ENCODE results near the gene FGD6. TPM values are rescaled to one million over a fixed set of nuclear protein-coding genes. Genes with fewer than 3 reads are reported as not detected.

Gene FGD6
- total and polyA plus RNA-seq, 2 experiments from 2014 or later, result 3.0 to 5.9 TPM

- Histone ChIP-seq H3K9ac (no peak overlapping the region), H3K9me3 (ENCODE audit: low read depth) (no peaks in the 10 kb centered on the region), H3K4me1 (ENCODE audit: insufficient read depth) (no peaks in the 10 kb centered on the region), H3K79me2 (ENCODE audit: insufficient read depth) (no peaks in the 10 kb centered on the region), H3K4me2 (ENCODE audit: unreplicated experiment) (no peak overlapping the region), H4K20me1 (ENCODE audit: insufficient read depth) (no peaks in the 10 kb centered on the region), H2AFZ (no peak overlapping the region), H3K4me3 (no peak overlapping the region), H3K27me3 (replicated peaks; ENCODE audit: insufficient read depth) (no peaks in the 10 kb centered on the region), H3K9me2 (ENCODE audit: insufficient read depth) (no peaks in the 10 kb centered on the region), H3K36me3 (ENCODE audit: low read depth) (peaks cover 5% of the 10 kb centered on the region), H3F3A (ENCODE audit: insufficient read depth) (no peaks in the 10 kb centered on the region), H3K27ac (no peak overlapping the region)
- TF ChIP-seq EZH2 (IDR thresholded peaks at IDR 0.05; ENCODE audit: insufficient read depth, poor library complexity, severe bottlenecking), result no peak
- TF ChIP-seq EZH2phosphoT487 (IDR thresholded peaks at IDR 0.05; ENCODE audit: insufficient read depth, low read depth), result no peak
- in situ Hi-C loops (cut with MboI), result no loop called here
- WGBS, 2 experiments (ENCODE audit: low coverage in 1 of 2, low lambda C conversion rate in 2 of 2, missing lambda C conversion rate in 2 of 2), result 77 to 88% methylated on average over 4 of the region's 4 CpGs
- peak; percentile 2 for DNase-seq
These were observed 166.0 kb downstream of the FGD6 start for GRCh38 chr12:95051241-95051640.

- TF ChIP-seq EZH2phosphoT487 (IDR thresholded peaks at IDR 0.05; ENCODE audit: insufficient read depth, low read depth) (no peak), EZH2 (IDR thresholded peaks at IDR 0.05; ENCODE audit: insufficient read depth, poor library complexity, severe bottlenecking) (no peak)
- H3K79me2 ChIP-seq (ENCODE audit: insufficient read depth), result no peaks in the 10 kb centered on the region
- H2AFZ ChIP-seq, result no peak overlapping the region
- H3K4me2 ChIP-seq (ENCODE audit: unreplicated experiment), result no peak overlapping the region
- no peak overlapping the region for H3K27ac ChIP-seq
- no peaks in the 10 kb centered on the region for H3K27me3 ChIP-seq (replicated peaks; ENCODE audit: insufficient read depth)
- no peaks in the 10 kb centered on the region for H3K9me2 ChIP-seq (ENCODE audit: insufficient read depth)
- no peak overlapping the region for H3K9ac ChIP-seq
- H3K9me3 ChIP-seq (ENCODE audit: low read depth), result no peaks in the 10 kb centered on the region
- no peaks in the 10 kb centered on the region for H3F3A ChIP-seq (ENCODE audit: insufficient read depth)
- H3K4me1 ChIP-seq (ENCODE audit: insufficient read depth), result no peaks in the 10 kb centered on the region
- no peak for DNase-seq
- H3K4me3 ChIP-seq, result no peak overlapping the region
- in situ Hi-C loops (cut with MboI), result no loop called here
- 90 to 95% methylated on average over 2 of the region's 2 CpGs for WGBS, 2 experiments (ENCODE audit: low coverage in 1 of 2, low lambda C conversion rate in 2 of 2, missing lambda C conversion rate in 2 of 2)
- H4K20me1 ChIP-seq (ENCODE audit: insufficient read depth), result no peaks in the 10 kb centered on the region
- peaks cover 21% of the 10 kb centered on the region; the same call in 1 of the 2 replicates for H3K36me3 ChIP-seq (ENCODE audit: low read depth)
These were observed 179.4 kb downstream of the FGD6 start for GRCh38 chr12:95037906-95038305.

DNA sequence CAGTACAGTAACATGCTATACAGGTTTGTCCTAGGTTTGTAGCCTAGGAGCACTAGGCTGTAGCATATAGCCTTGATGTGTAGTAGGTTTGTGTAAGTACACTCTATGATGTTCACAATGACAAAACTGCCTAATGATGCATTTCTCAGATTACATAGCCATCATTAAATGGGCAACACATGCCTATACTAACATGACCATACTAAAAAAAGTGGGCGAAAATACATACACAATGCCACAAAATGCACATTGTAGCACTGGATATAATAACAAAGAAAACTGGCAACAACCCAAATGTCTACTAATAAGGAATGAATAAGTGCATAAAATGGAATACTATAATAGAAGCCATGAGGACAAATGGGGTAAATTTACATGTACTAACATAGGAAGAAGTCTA, 182.5 kb downstream of the FGD6 start:
- in situ Hi-C loops (cut with MboI), result no loop called here
- TF ChIP-seq EZH2phosphoT487 (IDR thresholded peaks at IDR 0.05; ENCODE audit: insufficient read depth, low read depth), result no peak
- TF ChIP-seq EZH2 (IDR thresholded peaks at IDR 0.05; ENCODE audit: insufficient read depth, poor library complexity, severe bottlenecking), result no peak
- Histone ChIP-seq H3K9ac (no peak overlapping the region), H3K9me2 (ENCODE audit: insufficient read depth) (no peaks in the 10 kb centered on the region), H3K4me1 (ENCODE audit: insufficient read depth) (no peaks in the 10 kb centered on the region), H4K20me1 (ENCODE audit: insufficient read depth) (no peaks in the 10 kb centered on the region), H3K79me2 (ENCODE audit: insufficient read depth) (no peaks in the 10 kb centered on the region), H3K27ac (no peak overlapping the region), H3K36me3 (ENCODE audit: low read depth) (peaks cover 29% of the 10 kb centered on the region; the same call in 1 of the 2 replicates), H3F3A (ENCODE audit: insufficient read depth) (no peaks in the 10 kb centered on the region), H2AFZ (no peak overlapping the region), H3K9me3 (ENCODE audit: low read depth) (no peaks in the 10 kb centered on the region), H3K4me2 (ENCODE audit: unreplicated experiment) (no peak overlapping the region), H3K27me3 (replicated peaks; ENCODE audit: insufficient read depth) (no peaks in the 10 kb centered on the region), H3K4me3 (no peak overlapping the region)
- WGBS, 2 experiments (ENCODE audit: low coverage in 1 of 2, low lambda C conversion rate in 2 of 2, missing lambda C conversion rate in 2 of 2), result 96 to 97% methylated on average over 1 of the region's 1 CpG
- DNase-seq, result peak; percentile 4

Other genes starting within 250 kb of the FGD6 start
- gene NDUFA12, start 213.8 kb downstream of the FGD6 start, total RNA-seq (2014; rRNA removed; shearing (Covaris generic)), result 104 and 122 TPM in 2 replicates
- 166 and 169 TPM in 2 replicates for gene NDUFA12, start 213.8 kb downstream of the FGD6 start, polyA plus RNA-seq (2016; fragmentation: Nextera tagmentation; extraction: Ambion mirVana)
- gene NR2C1, start 143.8 kb downstream of the FGD6 start, total RNA-seq (2014; rRNA removed; shearing (Covaris generic)), result 19.5 and 28.0 TPM in 2 replicates
- 31.0 and 32.9 TPM in 2 replicates for gene NR2C1, start 143.8 kb downstream of the FGD6 start, polyA plus RNA-seq (2016; fragmentation: Nextera tagmentation; extraction: Ambion mirVana)
- gene VEZT, start 340 bp upstream of the FGD6 start, total RNA-seq (2014; rRNA removed; shearing (Covaris generic)), result 40.2 and 49.6 TPM in 2 replicates
- 36.3 and 36.9 TPM in 2 replicates for gene VEZT, start 340 bp upstream of the FGD6 start, polyA plus RNA-seq (2016; fragmentation: Nextera tagmentation; extraction: Ambion mirVana)